ENCODE results near the gene LRRN4CL. TPM values are rescaled to one million over a fixed set of nuclear protein-coding genes. Genes with fewer than 3 reads are reported as not detected.
A peak's percentile ranks its signal among the peaks of the same experiment; 100 is the strongest.
"Not testable (repeated sequence)": the region's sequence is repeated elsewhere in the genome, so short reads cannot be mapped to it uniquely, and the experiment has no call there.

LRRN4CL gene
- total RNA-seq, result under 1 TPM; 0.18 to 0.20 TPM

- no peak within 1 kb of the TSS for H3K27ac Mint-ChIP-seq
- CTCF ChIA-PET, result interaction anchor here (0.6 to 1.9 kb wide), 3 partner anchors 9 to 265 kb away, joined by 3 to 10 read pairs (median 4); no protein-coding TSS in a partner anchor
Measured at GRCh38 chr11:62689421-62690183, at the start of gene LRRN4CL. TSS of gene LRRN4CL (minus strand) at chr11:62689530. CDS start at chr11:62688508, 1,022 bp downstream.

GRCh38 chr11:62737196-62737595, 47.9 kb upstream of the LRRN4CL start:
- H3K4me3 Mint-ChIP-seq, result no peak overlapping the region
- no peaks in the 10 kb centered on the region for H3K9me3 Mint-ChIP-seq
- no peaks in the 10 kb centered on the region for H3K27me3 Mint-ChIP-seq
- DNase-seq, result no peak
- peaks cover 37% of the 10 kb centered on the region for H3K36me3 Mint-ChIP-seq (ENCODE audit: low read depth)
- no peak overlapping the region for H3K27ac Mint-ChIP-seq
- CTCF ChIA-PET, result interaction anchor here (0.9 to 1.5 kb wide), 2 partner anchors 17 to 38 kb away, joined by 3 read pairs; partner anchors contain the start of gene ZBTB3
- POLR2A ChIA-PET, result interaction anchor here (1.0 to 1.2 kb wide), 3 partner anchors 11 to 68 kb away, joined by 3 to 4 read pairs (median 3); partner anchors contain the start of gene NXF1
- peaks cover 7% of the 10 kb centered on the region for H3K4me1 Mint-ChIP-seq

More at GRCh38 chr11:62689421-62690183, at the start of gene LRRN4CL:
- DNase-seq, result no peak
- no peak within 1 kb of the TSS for H3K4me3 Mint-ChIP-seq
- H3K36me3 Mint-ChIP-seq (ENCODE audit: low read depth), result peaks cover 29% of the 10 kb centered on the region
- POLR2A ChIA-PET, result interaction anchor here (0.9 to 1.5 kb wide), 7 partner anchors 9 to 116 kb away, joined by 3 to 6 read pairs (median 4); partner anchors contain the start of genes C11orf98, CSKMT, EEF1G and HNRNPUL2
- peaks cover 3% of the 10 kb centered on the region for H3K4me1 Mint-ChIP-seq
- no peaks in the 10 kb centered on the region for H3K9me3 Mint-ChIP-seq
- peaks cover 4% of the 10 kb centered on the region for H3K27me3 Mint-ChIP-seq

GRCh38 chr11:62732830-62733229, 43.5 kb upstream of the LRRN4CL start:
- H3K4me1 Mint-ChIP-seq, result peaks cover 27% of the 10 kb centered on the region
- POLR2A ChIA-PET, result interaction anchor here (1.3 to 7.3 kb wide), 2 partner anchors 21 to 107 kb away, joined by 4 to 130 read pairs; partner anchors contain the start of genes WDR74 and ZBTB3
- no peak overlapping the region for H3K4me3 Mint-ChIP-seq
- H3K36me3 Mint-ChIP-seq (ENCODE audit: low read depth), result peaks cover 34% of the 10 kb centered on the region
- no peaks in the 10 kb centered on the region for H3K9me3 Mint-ChIP-seq
- no peaks in the 10 kb centered on the region for H3K27me3 Mint-ChIP-seq
- CTCF ChIA-PET, result interaction anchor here (0.7 to 1.0 kb wide), 2 partner anchors 44 to 107 kb away, joined by 3 to 4 read pairs; no protein-coding TSS in a partner anchor
- H3K27ac Mint-ChIP-seq, result no peak overlapping the region
- no peak for DNase-seq

GRCh38 chr11:62730076-62730475, 40.7 kb upstream of the LRRN4CL start:
- peak overlapping the region; percentile 87 for H3K4me3 Mint-ChIP-seq
- CTCF ChIA-PET, result interaction anchor here (0.6 to 4.0 kb wide), 10 partner anchors 14 to 111 kb away, joined by 3 to 39 read pairs (median 6); partner anchors contain the start of genes POLR2G, TMEM179B and ZBTB3
- not testable (repeated sequence) for H3K27ac Mint-ChIP-seq, H3K9me3 Mint-ChIP-seq, DNase-seq, H3K27me3 Mint-ChIP-seq
- H3K36me3 Mint-ChIP-seq (ENCODE audit: low read depth), result peaks cover 43% of the 10 kb centered on the region
- H3K4me1 Mint-ChIP-seq, result peaks cover 31% of the 10 kb centered on the region
- POLR2A ChIA-PET, result interaction anchor here (1.0 to 9.9 kb wide), 12 partner anchors 8 to 139 kb away, joined by 3 to 234 read pairs (median 10); partner anchors contain the start of genes BSCL2, GNG3, TAF6L and TMEM179B

GRCh38 chr11:62728171-62728988, 39.0 kb upstream of the LRRN4CL start, which contains the start of gene TTC9C:
TSS of gene TTC9C (plus strand) at chr11:62728486. CDS start at chr11:62728849, 363 bp downstream.
- POLR2A ChIA-PET, result interaction anchor here (0.7 to 9.9 kb wide), 29 partner anchors 14 to 176 kb away, joined by 3 to 234 read pairs (median 13); partner anchors contain the start of genes BSCL2, C11orf98, CSKMT and EEF1G
- Mint-ChIP-seq H3K27ac (peak within 1 kb of the TSS; percentile 97), H3K4me3 (peak within 1 kb of the TSS; percentile 87), H3K9me3 (no peaks in the 10 kb centered on the region), H3K36me3 (ENCODE audit: low read depth) (peaks cover 59% of the 10 kb centered on the region), H3K4me1 (peaks cover 46% of the 10 kb centered on the region), H3K27me3 (no peaks in the 10 kb centered on the region)
- CTCF ChIA-PET, result interaction anchor here (1.0 to 4.0 kb wide), 15 partner anchors 13 to 153 kb away, joined by 3 to 39 read pairs (median 6); partner anchors contain the start of genes MTA2, POLR2G, SLC3A2 and TAF6L
- DNase-seq, result peak; percentile 86

- CTCF ChIA-PET, result interaction anchor here (0.6 to 4.0 kb wide), 20 partner anchors 8 to 153 kb away, joined by 3 to 39 read pairs (median 5); partner anchors contain the start of genes MTA2, POLR2G, SLC3A2 and TAF6L
- H3K9me3 Mint-ChIP-seq, result no peaks in the 10 kb centered on the region
- H3K4me1 Mint-ChIP-seq, result peaks cover 45% of the 10 kb centered on the region
- peak overlapping the region; percentile 87 for H3K4me3 Mint-ChIP-seq
- peaks cover 59% of the 10 kb centered on the region for H3K36me3 Mint-ChIP-seq (ENCODE audit: low read depth)
- DNase-seq, result peak; percentile 88
- peak overlapping the region; percentile 97 for H3K27ac Mint-ChIP-seq
- POLR2A ChIA-PET, result interaction anchor here (0.6 to 9.9 kb wide), 35 partner anchors 16 to 175 kb away, joined by 3 to 234 read pairs (median 7); partner anchors contain the start of genes BSCL2, C11orf98, CSKMT and EEF1G
- H3K27me3 Mint-ChIP-seq, result no peaks in the 10 kb centered on the region
Measured at GRCh38 chr11:62727872-62728170, 38.5 kb upstream of the LRRN4CL start.

- H3K4me1 Mint-ChIP-seq, result peaks cover 48% of the 10 kb centered on the region
- peak within 1 kb of the TSS; percentile 87 for H3K4me3 Mint-ChIP-seq
- DNase-seq, result peak; percentile 99
- ChIA-PET CTCF (interaction anchor here (0.6 to 4.0 kb wide), 22 partner anchors 9 to 229 kb away, joined by 3 to 39 read pairs (median 5); partner anchors contain the start of genes MTA2, POLR2G, SLC3A2 and TAF6L), POLR2A (interaction anchor here (0.6 to 9.9 kb wide), 37 partner anchors 13 to 175 kb away, joined by 3 to 234 read pairs (median 7); partner anchors contain the start of genes BSCL2, C11orf98, CSKMT and EEF1G)
- peaks cover 62% of the 10 kb centered on the region for H3K36me3 Mint-ChIP-seq (ENCODE audit: low read depth)
- H3K27me3 Mint-ChIP-seq, result no peaks in the 10 kb centered on the region
- peak within 1 kb of the TSS; percentile 97 for H3K27ac Mint-ChIP-seq
- H3K9me3 Mint-ChIP-seq, result no peaks in the 10 kb centered on the region
Measured at GRCh38 chr11:62727165-62727871, 38.0 kb upstream of the LRRN4CL start, which contains the start of gene HNRNPUL2. TSS of gene HNRNPUL2 (minus strand) at chr11:62727457. CDS start at chr11:62727156, 301 bp downstream.

- Mint-ChIP-seq H3K9me3 (no peaks in the 10 kb centered on the region), H3K4me1 (peaks cover 53% of the 10 kb centered on the region), H3K27me3 (no peaks in the 10 kb centered on the region), H3K36me3 (ENCODE audit: low read depth) (peaks cover 67% of the 10 kb centered on the region), H3K27ac (peak overlapping the region; percentile 97), H3K4me3 (peak overlapping the region; percentile 87)
- DNase-seq, result no peak
- POLR2A ChIA-PET, result interaction anchor here (0.6 to 9.9 kb wide), 36 partner anchors 13 to 174 kb away, joined by 3 to 234 read pairs (median 7); partner anchors contain the start of genes BSCL2, C11orf98, CSKMT and EEF1G
- CTCF ChIA-PET, result interaction anchor here (0.6 to 4.0 kb wide), 21 partner anchors 12 to 228 kb away, joined by 3 to 39 read pairs (median 5); partner anchors contain the start of genes MTA2, POLR2G, SLC3A2 and TAF6L
Measured at GRCh38 chr11:62726915-62727164, 37.5 kb upstream of the LRRN4CL start.

GRCh38 chr11:62726156-62726914, 37.0 kb upstream of the LRRN4CL start:
- POLR2A ChIA-PET, result interaction anchor here (0.6 to 9.9 kb wide), 26 partner anchors 11 to 183 kb away, joined by 3 to 234 read pairs (median 15); partner anchors contain the start of genes BSCL2, C11orf98, CSKMT and GANAB
- peaks cover 55% of the 10 kb centered on the region for H3K4me1 Mint-ChIP-seq
- peak overlapping the region; percentile 87 for H3K4me3 Mint-ChIP-seq

GRCh38 chr11:62725646-62726045, 36.3 kb upstream of the LRRN4CL start:
- Mint-ChIP-seq H3K4me1 (peaks cover 57% of the 10 kb centered on the region), H3K27ac (peak overlapping the region; percentile 97), H3K9me3 (no peaks in the 10 kb centered on the region), H3K27me3 (no peaks in the 10 kb centered on the region), H3K4me3 (peak overlapping the region; percentile 87), H3K36me3 (ENCODE audit: low read depth) (peaks cover 73% of the 10 kb centered on the region)
- POLR2A ChIA-PET, result interaction anchor here (0.7 to 9.9 kb wide), 18 partner anchors 12 to 183 kb away, joined by 3 to 234 read pairs (median 28); partner anchors contain the start of genes BSCL2, C11orf98, CSKMT and GNG3
- DNase-seq, result no peak
- CTCF ChIA-PET, result interaction anchor here (0.9 to 2.6 kb wide), 5 partner anchors 28 to 155 kb away, joined by 3 to 15 read pairs (median 5); partner anchors contain the start of genes SLC3A2 and ZBTB3

More at GRCh38 chr11:62726156-62726914, 37.0 kb upstream of the LRRN4CL start:
- CTCF ChIA-PET, result interaction anchor here (0.9 to 3.6 kb wide), 10 partner anchors 13 to 166 kb away, joined by 3 to 22 read pairs (median 6); partner anchors contain the start of genes SLC3A2, TAF6L and ZBTB3
- DNase-seq, result no peak
- Mint-ChIP-seq H3K27me3 (no peaks in the 10 kb centered on the region), H3K9me3 (no peaks in the 10 kb centered on the region), H3K36me3 (ENCODE audit: low read depth) (peaks cover 69% of the 10 kb centered on the region), H3K27ac (peak overlapping the region; percentile 97)
